ENCODE data around the gene NAT9.

DNA sequence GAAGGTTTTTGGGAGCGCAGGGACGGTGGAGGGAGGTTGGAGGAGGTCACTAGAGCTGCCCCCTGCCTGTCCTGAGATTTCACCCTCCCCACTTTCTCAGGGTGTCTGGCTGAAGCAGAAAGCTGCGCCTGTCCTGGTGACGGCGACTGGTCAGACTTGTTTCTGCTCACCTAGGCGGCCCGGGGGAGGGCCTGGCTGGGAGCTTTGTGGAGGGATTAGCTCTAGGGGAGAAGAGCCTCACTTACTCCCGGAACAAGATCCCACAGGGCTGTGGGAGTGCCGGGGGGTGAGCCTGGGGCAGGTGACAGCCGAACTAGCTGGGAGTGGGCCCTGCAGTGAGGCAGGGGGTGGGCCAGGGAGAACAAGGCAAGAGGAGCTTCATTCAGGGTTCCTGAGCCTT lies 16.2 kb downstream of the NAT9 start:
- no peak for TF ChIP-seq RARB (CRISPR knock-in tag; IDR thresholded peaks at IDR 0.05)
- TF ChIP-seq, protein P1, sequence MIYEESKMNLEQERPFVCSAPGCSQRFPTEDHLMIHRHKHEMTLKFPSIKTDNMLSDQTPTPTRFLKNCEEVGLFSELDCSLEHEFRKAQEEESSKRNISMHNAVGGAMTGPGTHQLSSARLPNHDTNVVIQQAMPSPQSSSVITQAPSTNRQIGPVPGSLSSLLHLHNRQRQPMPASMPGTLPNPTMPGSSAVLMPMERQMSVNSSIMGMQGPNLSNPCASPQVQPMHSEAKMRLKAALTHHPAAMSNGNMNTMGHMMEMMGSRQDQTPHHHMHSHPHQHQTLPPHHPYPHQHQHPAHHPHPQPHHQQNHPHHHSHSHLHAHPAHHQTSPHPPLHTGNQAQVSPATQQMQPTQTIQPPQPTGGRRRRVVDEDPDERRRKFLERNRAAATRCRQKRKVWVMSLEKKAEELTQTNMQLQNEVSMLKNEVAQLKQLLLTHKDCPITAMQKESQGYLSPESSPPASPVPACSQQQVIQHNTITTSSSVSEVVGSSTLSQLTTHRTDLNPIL (CRISPR knock-in tag; IDR thresholded peaks at IDR 0.05; ENCODE audit: low read depth) = no peak
- TF ChIP-seq, protein P2, sequence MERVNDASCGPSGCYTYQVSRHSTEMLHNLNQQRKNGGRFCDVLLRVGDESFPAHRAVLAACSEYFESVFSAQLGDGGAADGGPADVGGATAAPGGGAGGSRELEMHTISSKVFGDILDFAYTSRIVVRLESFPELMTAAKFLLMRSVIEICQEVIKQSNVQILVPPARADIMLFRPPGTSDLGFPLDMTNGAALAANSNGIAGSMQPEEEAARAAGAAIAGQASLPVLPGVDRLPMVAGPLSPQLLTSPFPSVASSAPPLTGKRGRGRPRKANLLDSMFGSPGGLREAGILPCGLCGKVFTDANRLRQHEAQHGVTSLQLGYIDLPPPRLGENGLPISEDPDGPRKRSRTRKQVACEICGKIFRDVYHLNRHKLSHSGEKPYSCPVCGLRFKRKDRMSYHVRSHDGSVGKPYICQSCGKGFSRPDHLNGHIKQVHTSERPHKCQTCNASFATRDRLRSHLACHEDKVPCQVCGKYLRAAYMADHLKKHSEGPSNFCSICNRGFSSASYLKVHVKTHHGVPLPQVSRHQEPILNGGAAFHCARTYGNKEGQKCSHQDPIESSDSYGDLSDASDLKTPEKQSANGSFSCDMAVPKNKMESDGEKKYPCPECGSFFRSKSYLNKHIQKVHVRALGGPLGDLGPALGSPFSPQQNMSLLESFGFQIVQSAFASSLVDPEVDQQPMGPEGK (CRISPR knock-in tag; IDR thresholded peaks at IDR 0.05; ENCODE audit: borderline replicate concordance) = no peak
- no peak for TF ChIP-seq ZFP3 (CRISPR knock-in tag; IDR thresholded peaks at IDR 0.05)
- no peak for TF ChIP-seq ARNTL (CRISPR knock-in tag; IDR thresholded peaks at IDR 0.05; ENCODE audit: borderline replicate concordance, low read depth)
- no peak for TF ChIP-seq OSR1 (CRISPR knock-in tag; IDR thresholded peaks at IDR 0.05)
- TF ChIP-seq TCF4 (CRISPR knock-in tag; IDR thresholded peaks at IDR 0.05; ENCODE audit: borderline replicate concordance) = no peak
- TF ChIP-seq, protein P3, sequence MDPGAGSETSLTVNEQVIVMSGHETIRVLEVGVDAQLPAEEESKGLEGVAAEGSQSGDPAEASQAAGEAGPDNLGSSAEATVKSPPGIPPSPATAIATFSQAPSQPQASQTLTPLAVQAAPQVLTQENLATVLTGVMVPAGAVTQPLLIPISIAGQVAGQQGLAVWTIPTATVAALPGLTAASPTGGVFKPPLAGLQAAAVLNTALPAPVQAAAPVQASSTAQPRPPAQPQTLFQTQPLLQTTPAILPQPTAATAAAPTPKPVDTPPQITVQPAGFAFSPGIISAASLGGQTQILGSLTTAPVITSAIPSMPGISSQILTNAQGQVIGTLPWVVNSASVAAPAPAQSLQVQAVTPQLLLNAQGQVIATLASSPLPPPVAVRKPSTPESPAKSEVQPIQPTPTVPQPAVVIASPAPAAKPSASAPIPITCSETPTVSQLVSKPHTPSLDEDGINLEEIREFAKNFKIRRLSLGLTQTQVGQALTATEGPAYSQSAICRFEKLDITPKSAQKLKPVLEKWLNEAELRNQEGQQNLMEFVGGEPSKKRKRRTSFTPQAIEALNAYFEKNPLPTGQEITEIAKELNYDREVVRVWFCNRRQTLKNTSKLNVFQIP (CRISPR knock-in tag; IDR thresholded peaks at IDR 0.05; ENCODE audit: borderline replicate concordance, low read depth) = no peak
- no peak for TF ChIP-seq ZNF565 (CRISPR knock-in tag; conservative IDR thresholded peaks at IDR 0.05; ENCODE audit: low read depth)
- TF ChIP-seq GLIS3 (CRISPR knock-in tag; IDR thresholded peaks at IDR 0.05) = no peak
- no peak for TF ChIP-seq ESRRG (CRISPR knock-in tag; IDR thresholded peaks at IDR 0.05)
